AG20443 (cell line): Measurements from ENCODE around the gene EPG5.
"Not testable (repeated sequence)": the region's sequence is repeated elsewhere in the genome, so short reads cannot be mapped to it uniquely, and the experiment has no call there.

Source experiments
- DNase-seq: peaks from one replicate; pipeline ENCODE4 v3.0.0; 2012; ENCODE audit warnings: low spot score, mixed read lengths

Gene EPG5

GRCh38 chr18:45870419-45870818 is 96.7 kb downstream of the EPG5 start:
- DNase-seq, result no peak

- no peak for DNase-seq
Measured at GRCh38 chr18:45865466-45865865, 101.7 kb downstream of the EPG5 start.

GRCh38 chr18:45864081-45864480 is 103.0 kb downstream of the EPG5 start:
- DNase-seq, result no peak

GRCh38 chr18:45863469-45863868 is 103.7 kb downstream of the EPG5 start:
- DNase-seq, result no peak

GRCh38 chr18:45861926-45862325 is 105.2 kb downstream of the EPG5 start:
- no peak for DNase-seq

GRCh38 chr18:45860971-45861370 is 106.2 kb downstream of the EPG5 start:
- no peak for DNase-seq

- DNase-seq, result no peak
Measured at GRCh38 chr18:45860492-45860891, 106.6 kb downstream of the EPG5 start.

GRCh38 chr18:45859334-45859733 is 107.8 kb downstream of the EPG5 start:
- no peak for DNase-seq

GRCh38 chr18:45856531-45856930 is 110.6 kb downstream of the EPG5 start:
- DNase-seq, result no peak

- DNase-seq, result no peak
Measured at GRCh38 chr18:45854036-45854586, 113.0 kb downstream of the EPG5 start.

GRCh38 chr18:45852631-45853030 is 114.5 kb downstream of the EPG5 start:
- no peak for DNase-seq

- no peak for DNase-seq
Measured at GRCh38 chr18:45851161-45851925, 115.8 kb downstream of the EPG5 start.

GRCh38 chr18:45850021-45850420 is 117.1 kb downstream of the EPG5 start:
- no peak for DNase-seq

- no peak for DNase-seq
Measured at GRCh38 chr18:45849529-45849928, 117.6 kb downstream of the EPG5 start.

GRCh38 chr18:45848643-45849042 is 118.5 kb downstream of the EPG5 start:
- not testable (repeated sequence) for DNase-seq

GRCh38 chr18:45847119-45847518 is 120.0 kb downstream of the EPG5 start:
- DNase-seq, result no peak

GRCh38 chr18:45845410-45845809 is 121.7 kb downstream of the EPG5 start:
- DNase-seq, result no peak

- DNase-seq, result no peak
Measured at GRCh38 chr18:45844938-45845337, 122.2 kb downstream of the EPG5 start.

- DNase-seq, result no peak
Measured at GRCh38 chr18:45843019-45843418, 124.1 kb downstream of the EPG5 start.

GRCh38 chr18:45841765-45842442 is 125.2 kb downstream of the EPG5 start:
- no peak for DNase-seq

GRCh38 chr18:45841060-45841764 is 125.9 kb downstream of the EPG5 start:
- no peak for DNase-seq
